Measurements from ENCODE around the gene ANKRD16. TPM values are rescaled to one million over a fixed set of nuclear protein-coding genes. Genes with fewer than 3 reads are reported as not detected.

The ANKRD16 gene
- total and polyA plus RNA-seq, 2 of the 8 experiments (the other 6 are each of a cell fraction or from before 2014, with no cell fraction given): 8.2 to 12.7 TPM

DNA sequence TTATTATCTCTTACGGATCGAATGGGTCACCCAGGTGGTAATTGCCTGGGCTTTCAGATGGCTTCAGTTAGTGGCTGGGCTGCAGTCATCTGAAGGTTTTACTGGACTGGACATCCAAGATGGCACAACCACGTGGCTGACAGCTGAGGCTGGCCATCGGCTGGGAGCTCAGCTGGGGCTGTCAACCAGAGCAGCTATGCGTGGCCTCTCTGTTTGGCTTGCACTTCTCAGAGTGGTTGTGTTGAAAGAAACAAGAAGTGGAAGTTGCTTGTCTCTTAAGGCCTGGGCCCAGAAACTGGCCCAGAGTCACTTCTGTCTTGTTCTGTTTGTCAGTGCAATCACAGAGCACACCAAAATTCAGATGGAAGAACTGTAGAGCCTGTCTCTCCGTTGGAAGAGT, 70.8 kb downstream of the ANKRD16 start:
- no peak overlapping the region for H2BK20ac ChIP-seq (ENCODE audit: low read length)
- no peak for DNase-seq (ENCODE audit: low read depth in 1 of 2, low spot score in 2 of 2)
- H4K5ac ChIP-seq (ENCODE audit: insufficient read length, low read depth, low read length): no peak overlapping the region
- H2AFZ ChIP-seq (ENCODE audit: low read length): no peak overlapping the region
- no peak overlapping the region for H2BK15ac ChIP-seq (ENCODE audit: low read length)
- no peak overlapping the region for H3K14ac ChIP-seq (ENCODE audit: insufficient read length)
- no peak overlapping the region for H4K91ac ChIP-seq (replicated peaks; ENCODE audit: insufficient read length, low read length)
- FAIRE-seq: no peak
- no peak overlapping the region for H2BK120ac ChIP-seq (replicated peaks; ENCODE audit: low read depth, low read length)
- H3K36me3 ChIP-seq (ENCODE audit: control insufficient read depth in 2 of 4, insufficient read depth in 4 of 4, low read length in 3 of 4): no peaks in the 10 kb centered on the region
- H3K9me3 ChIP-seq (ENCODE audit: insufficient read depth in 2 of 2, low read depth in 1 of 2, low read length in 1 of 2): no peaks in the 10 kb centered on the region
- H3K4me2 ChIP-seq (ENCODE audit: insufficient read depth in 1 of 2, low read depth in 2 of 2, low read length in 2 of 2): no peak overlapping the region
- no peak overlapping the region for H3K18ac ChIP-seq (ENCODE audit: extremely low read depth, low read length)
- H3K4me3 ChIP-seq (ENCODE audit: extremely low read depth in 1 of 4, insufficient read depth in 2 of 4, low read depth in 3 of 4, low read length in 4 of 4): no peak overlapping the region
- no peaks in the 10 kb centered on the region for H3K79me1 ChIP-seq (ENCODE audit: low read depth, low read length)
- no peak overlapping the region for H3K23ac ChIP-seq (ENCODE audit: insufficient read length)
- H3K27ac ChIP-seq (ENCODE audit: low read depth, low read length): no peak overlapping the region
- peaks cover 0 to 3% (median 0%) of the 10 kb centered on the region in 4 experiments; a peak in 1 of 7 replicates for H3K4me1 ChIP-seq (replicated peaks in 1 of 4; ENCODE audit: control insufficient read depth in 3 of 4, insufficient read depth in 4 of 4, low read length in 3 of 4)
- H2AK5ac ChIP-seq (ENCODE audit: low read depth, low read length): no peak overlapping the region
- TF ChIP-seq POLR2AphosphoS5 (IDR thresholded peaks at IDR 0.05; ENCODE audit: low read depth, low read length) (no peak), EP300 (IDR thresholded peaks at IDR 0.05; ENCODE audit: borderline replicate concordance in 1 of 2, low read depth in 2 of 2, low read length in 2 of 2) (no peak)
- peaks cover 4% of the 10 kb centered on the region for H3K23me2 ChIP-seq (ENCODE audit: low read depth, low read length)
- no peak overlapping the region for H2BK12ac ChIP-seq (ENCODE audit: low read depth, low read length)
- H3K4ac ChIP-seq (replicated peaks; ENCODE audit: insufficient read length, low read depth, low read length): no peak overlapping the region
- POLR2A ChIA-PET (ENCODE audit: partially characterized antibody): interaction anchor here (0.6 kb wide), 2 partner anchors 21 to 384 kb away, joined by 3 read pairs; partner anchors contain the start of gene PFKFB3
- peaks cover 0 to 2% of the 10 kb centered on the region in 2 experiments for H4K20me1 ChIP-seq (replicated peaks in 1 of 2; ENCODE audit: control insufficient read depth in 1 of 2, insufficient read depth in 2 of 2, low read length in 2 of 2)
- H3K56ac ChIP-seq (replicated peaks; ENCODE audit: insufficient read length, low read depth, low read length): no peak overlapping the region
- H3K27me3 ChIP-seq (replicated peaks in 1 of 4; ENCODE audit: control insufficient read depth in 3 of 4, extremely low read depth in 1 of 4, insufficient read depth in 3 of 4, low read length in 3 of 4): no peaks in the 10 kb centered on the region
- CTCF ChIA-PET (ENCODE audit: partially characterized antibody): interaction anchor here (0.5 to 1.3 kb wide), 3 partner anchors 13 to 56 kb away, joined by 3 to 5 read pairs (median 3); no protein-coding TSS in a partner anchor
- peaks cover 0 to 13% of the 10 kb centered on the region in 2 experiments; a peak in 3 of 4 replicates for H3K79me2 ChIP-seq (ENCODE audit: control insufficient read depth in 1 of 2, insufficient read depth in 2 of 2, low read length in 2 of 2)
- no peak overlapping the region for H4K8ac ChIP-seq (ENCODE audit: extremely low read depth, insufficient read depth, low read length)
- 93% methylated on average over 6 of the region's 6 CpGs; no CpG with 5 or more reads in 1 of the 2 experiments for WGBS, 2 experiments (ENCODE audit: extremely low coverage in 1 of 2, insufficient coverage in 1 of 2, insufficient read length in 1 of 2, insufficient replicate concordance in 2 of 2, low coverage in 1 of 2, low lambda C conversion rate in 2 of 2, missing lambda C conversion rate in 1 of 2)
- no peak overlapping the region for H2BK5ac ChIP-seq (ENCODE audit: low read depth, low read length)
- H3K9ac ChIP-seq (replicated peaks in 1 of 4; ENCODE audit: extremely low read depth in 1 of 4, low read depth in 3 of 4, low read length in 3 of 4): no peak overlapping the region
